Measurements from ENCODE around the gene EFCAB12.
A peak's percentile ranks its signal among the peaks of the same experiment; 100 is the strongest.
"Not testable (repeated sequence)": the region's sequence is repeated elsewhere in the genome, so short reads cannot be mapped to it uniquely, and the experiment has no call there.

The EFCAB12 gene

DNA sequence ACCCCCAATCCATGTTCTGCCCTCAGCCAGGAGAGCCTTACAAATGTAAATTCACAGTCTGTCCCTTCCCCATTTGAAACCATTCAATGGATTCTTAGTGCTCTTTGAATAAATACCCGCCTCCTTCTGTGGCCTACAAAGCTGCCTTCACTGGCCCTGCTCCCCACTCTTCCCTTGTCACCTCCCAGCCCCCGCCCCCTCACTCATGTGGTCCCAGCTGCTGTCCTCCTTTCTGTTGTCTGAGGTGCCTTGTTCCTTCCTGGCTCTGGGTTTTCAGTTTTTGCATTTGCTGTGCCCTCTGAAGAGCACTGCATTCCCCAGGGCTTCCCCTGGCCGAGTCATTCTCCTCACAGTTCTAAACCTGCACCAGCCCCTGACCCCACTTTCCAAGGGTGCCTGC lies 3.2 kb downstream of the EFCAB12 start:
- DNase-seq (ENCODE audit: low read depth, low spot score), result peak; percentile 28
- H3K4me3 ChIP-seq (ENCODE audit: low read length), result no peak overlapping the region

DNA sequence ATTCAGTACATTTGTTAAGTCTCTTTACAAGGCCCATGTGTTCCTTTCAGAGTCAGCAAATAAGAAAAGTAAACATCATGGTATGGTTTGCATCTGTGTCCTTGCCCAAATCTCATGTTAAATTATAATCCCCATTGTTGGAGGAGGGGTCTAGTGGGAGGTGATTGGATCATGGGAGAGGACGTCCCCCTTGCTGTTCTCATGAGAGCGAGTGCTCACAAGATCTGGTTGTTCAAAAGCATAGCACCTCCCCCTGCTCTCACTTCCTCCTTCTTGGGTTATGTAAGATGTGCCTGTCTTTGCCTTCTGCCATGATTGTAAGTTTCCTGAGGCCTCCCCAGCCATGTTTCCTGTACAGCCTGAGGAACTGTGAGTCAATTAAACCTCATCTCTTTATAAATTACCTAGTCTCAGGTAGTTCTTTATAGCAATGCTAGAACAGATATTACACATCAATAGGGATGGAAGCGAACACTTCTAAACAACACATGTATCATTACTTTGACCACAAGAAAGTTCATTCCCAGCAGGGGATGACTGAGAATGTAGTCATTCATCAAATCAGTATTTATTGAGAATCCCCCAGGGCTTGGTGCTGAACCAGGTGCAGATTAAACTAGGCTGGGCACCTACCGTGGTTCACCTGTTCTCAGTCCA lies 4.1 kb downstream of the EFCAB12 start:
- no peak overlapping the region for H3K4me3 ChIP-seq (ENCODE audit: low read length)
- DNase-seq (ENCODE audit: low read depth, low spot score), result peak; percentile 51

- H3K4me3 ChIP-seq (ENCODE audit: low read length), result no peak overlapping the region
- DNase-seq (ENCODE audit: low read depth, low spot score), result no peak
Measured at GRCh38 chr3:129422897-129423296, 5.5 kb downstream of the EFCAB12 start.

GRCh38 chr3:129421988-129422745 lies 6.3 kb downstream of the EFCAB12 start:
- no peak for DNase-seq (ENCODE audit: low read depth, low spot score)

DNA sequence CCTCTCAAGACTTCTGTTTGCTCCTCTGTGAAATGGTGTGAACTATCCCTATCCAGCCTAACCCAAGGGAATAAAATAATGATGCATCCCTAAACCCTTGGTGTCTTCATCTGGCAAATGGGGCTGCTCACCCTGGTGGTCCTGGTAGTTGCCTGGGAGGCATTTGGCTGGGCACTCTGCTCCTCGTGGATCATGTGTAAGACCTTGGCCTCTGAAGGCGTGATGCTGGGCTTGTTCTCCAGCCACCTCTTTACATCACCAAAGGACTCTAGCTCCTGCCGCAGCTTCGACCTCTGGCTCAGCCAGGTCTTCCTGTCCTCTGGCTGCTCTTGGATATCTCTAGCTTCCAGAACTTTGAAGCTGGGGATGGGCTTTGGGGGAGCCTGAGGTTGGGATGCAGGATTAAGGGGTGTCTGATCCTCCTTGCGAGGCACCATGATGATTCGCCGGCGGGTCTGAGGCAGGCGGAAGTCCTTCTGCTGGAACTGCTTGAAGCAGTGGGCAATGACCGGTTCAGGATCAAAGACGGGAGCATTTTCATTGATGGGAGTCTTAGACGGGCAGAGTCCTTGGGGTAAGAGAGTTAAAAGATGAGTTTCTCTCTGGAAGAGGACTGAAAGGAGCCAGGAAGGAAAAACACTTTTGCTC lies 7.1 kb downstream of the EFCAB12 start:
- H3K4me3 ChIP-seq (ENCODE audit: low read length), result no peak overlapping the region
- DNase-seq (ENCODE audit: low read depth, low spot score), result no peak

More at GRCh38 chr3:129421988-129422745, 6.3 kb downstream of the EFCAB12 start:
- no peak overlapping the region for H3K4me3 ChIP-seq (ENCODE audit: low read length)

- DNase-seq (ENCODE audit: low read depth, low spot score), result no peak
- H3K4me3 ChIP-seq (ENCODE audit: low read length), result no peak overlapping the region
Measured at GRCh38 chr3:129419476-129419875, 9.0 kb downstream of the EFCAB12 start.

GRCh38 chr3:129418041-129418973 lies 10.1 kb downstream of the EFCAB12 start:
- no peak overlapping the region for H3K4me3 ChIP-seq (ENCODE audit: low read length)
- no peak for DNase-seq (ENCODE audit: low read depth, low spot score)

DNA sequence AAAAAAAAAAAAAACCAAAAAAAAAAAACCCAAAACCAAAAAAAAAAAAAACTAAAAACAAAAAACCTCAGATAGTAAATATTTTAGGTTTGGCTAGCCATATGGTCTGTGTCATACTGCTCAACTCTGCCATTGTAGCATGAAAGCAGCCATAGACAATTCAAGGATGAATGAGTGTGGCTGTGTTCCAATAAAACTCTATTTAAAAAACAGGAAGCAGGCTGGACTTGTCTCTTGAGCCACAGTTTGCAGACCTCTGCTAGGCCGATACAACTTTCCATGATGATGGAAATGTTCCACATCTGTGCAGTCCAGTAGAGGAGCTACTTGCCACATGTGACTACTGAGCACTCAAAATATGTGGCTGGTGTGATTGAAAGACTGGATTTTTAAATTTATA lies 11.1 kb downstream of the EFCAB12 start:
- H3K4me3 ChIP-seq (ENCODE audit: low read length), result no peak overlapping the region
- DNase-seq (ENCODE audit: low read depth, low spot score), result no peak

- H3K4me3 ChIP-seq (ENCODE audit: low read length), result no peak overlapping the region
Measured at GRCh38 chr3:129416415-129416814, 12.0 kb downstream of the EFCAB12 start.

DNA sequence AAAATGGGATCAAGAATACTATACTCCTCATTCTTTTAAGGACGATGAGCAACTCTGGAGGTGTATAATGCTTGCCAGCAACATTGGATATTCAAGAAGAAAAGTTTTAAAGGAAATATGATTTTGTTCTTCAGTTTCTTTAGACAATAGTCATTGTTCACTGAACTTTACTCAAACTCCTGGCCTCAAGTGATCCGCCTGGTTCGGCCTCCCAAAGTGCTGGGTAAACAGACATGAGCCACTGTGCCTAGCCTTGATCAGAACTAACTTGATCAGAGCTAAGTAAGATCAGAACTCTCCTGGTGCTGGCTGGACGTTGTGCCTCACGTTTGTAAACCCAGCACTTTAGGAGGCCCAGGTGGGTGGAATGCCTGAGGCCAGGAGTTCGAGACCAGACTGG lies 12.6 kb downstream of the EFCAB12 start:
- DNase-seq (ENCODE audit: low read depth, low spot score), result no peak
- H3K4me3 ChIP-seq (ENCODE audit: low read length), result no peak overlapping the region

More at GRCh38 chr3:129416415-129416814, 12.0 kb downstream of the EFCAB12 start:
- DNase-seq (ENCODE audit: low read depth, low spot score), result no peak

GRCh38 chr3:129415378-129415777 lies 13.1 kb downstream of the EFCAB12 start:
- H3K4me3 ChIP-seq (ENCODE audit: low read length), result no peak overlapping the region
- no peak for DNase-seq (ENCODE audit: low read depth, low spot score)

DNA sequence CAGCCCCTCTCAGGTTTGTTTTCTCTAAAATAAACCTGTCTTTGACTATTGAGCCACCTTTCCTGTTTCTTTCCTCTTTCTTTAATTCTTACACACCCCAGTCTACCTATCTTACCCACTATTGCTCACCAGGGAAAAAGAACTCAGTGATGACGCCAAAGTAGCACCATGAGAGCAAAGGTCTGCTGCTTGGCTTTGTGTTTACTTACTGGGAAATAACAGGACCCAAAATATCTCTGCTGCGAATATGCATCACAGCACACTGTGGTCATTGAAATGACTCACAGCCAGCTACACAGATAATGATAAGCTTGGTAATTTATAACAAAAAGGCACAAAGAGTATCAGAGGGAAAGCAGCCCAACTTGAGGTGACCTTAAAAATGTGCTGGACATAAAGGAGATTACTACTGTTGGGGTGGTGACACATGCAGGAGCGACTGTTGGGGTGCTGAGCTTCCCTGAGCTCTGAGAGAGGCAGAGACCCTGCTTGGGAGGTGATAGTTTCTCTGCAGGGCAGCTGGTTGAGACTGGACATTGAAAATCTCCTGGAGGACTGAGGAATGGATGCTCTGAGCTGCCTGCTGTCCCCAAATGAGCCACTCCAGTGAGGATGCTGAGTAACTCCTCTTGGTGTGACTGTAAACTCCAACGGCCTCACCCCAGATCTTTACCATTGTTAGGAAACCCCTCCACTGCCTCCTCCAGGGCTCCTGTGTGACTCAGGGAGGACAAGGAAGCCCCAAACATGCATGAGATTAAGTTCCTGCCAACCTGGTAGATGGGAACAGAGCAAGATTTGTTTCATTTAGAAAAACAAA lies 14.5 kb downstream of the EFCAB12 start:
- DNase-seq (ENCODE audit: low read depth, low spot score), result no peak
- H3K4me3 ChIP-seq (ENCODE audit: low read length), result no peak overlapping the region

DNA sequence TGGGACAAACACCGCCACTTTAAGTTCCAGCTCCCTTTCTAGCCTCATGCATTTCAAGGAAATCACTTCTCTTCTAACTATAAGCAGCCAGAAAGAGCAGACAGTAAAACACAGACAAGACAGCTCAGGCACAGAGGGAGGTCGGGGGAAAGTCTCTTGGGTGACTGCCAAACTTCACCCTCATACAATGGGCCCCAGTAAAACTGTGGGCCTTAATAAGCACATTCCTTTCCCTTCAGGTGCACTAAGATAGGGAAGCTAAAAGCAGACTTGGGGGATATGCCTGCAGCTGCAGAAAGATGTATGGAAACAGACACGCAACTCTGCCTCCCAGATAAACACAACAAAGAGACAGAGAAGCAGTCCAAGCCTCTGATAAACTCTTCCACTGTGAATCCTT lies 15.2 kb downstream of the EFCAB12 start:
- H3K4me3 ChIP-seq (ENCODE audit: low read length); DNase-seq (ENCODE audit: low read depth, low spot score): not testable (repeated sequence)

- no peak overlapping the region for H3K4me3 ChIP-seq (ENCODE audit: low read length)
- DNase-seq (ENCODE audit: low read depth, low spot score), result no peak
Measured at GRCh38 chr3:129412542-129413198, 15.8 kb downstream of the EFCAB12 start.

DNA sequence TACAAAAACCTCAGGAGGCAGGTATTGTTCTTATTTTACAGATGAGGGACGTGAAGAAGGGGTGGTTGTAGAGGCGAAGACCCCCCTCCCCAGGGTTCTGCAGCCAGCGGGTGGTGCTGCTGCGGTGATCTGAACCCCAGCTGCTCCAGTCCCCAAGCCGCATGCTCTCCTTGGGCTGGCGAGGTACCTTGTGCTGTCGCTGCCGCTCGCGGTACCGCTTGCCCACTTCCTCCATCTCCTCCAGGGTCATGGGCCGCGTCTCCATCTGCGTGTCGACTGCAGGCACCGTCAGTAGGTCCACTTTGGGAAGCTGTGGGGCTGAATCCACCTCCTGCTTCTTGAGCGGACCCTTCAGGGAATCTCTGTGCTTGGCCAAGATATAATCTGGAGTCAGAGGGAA lies 17.5 kb downstream of the EFCAB12 start:
- no peak for DNase-seq (ENCODE audit: low read depth, low spot score)
- no peak overlapping the region for H3K4me3 ChIP-seq (ENCODE audit: low read length)

DNA sequence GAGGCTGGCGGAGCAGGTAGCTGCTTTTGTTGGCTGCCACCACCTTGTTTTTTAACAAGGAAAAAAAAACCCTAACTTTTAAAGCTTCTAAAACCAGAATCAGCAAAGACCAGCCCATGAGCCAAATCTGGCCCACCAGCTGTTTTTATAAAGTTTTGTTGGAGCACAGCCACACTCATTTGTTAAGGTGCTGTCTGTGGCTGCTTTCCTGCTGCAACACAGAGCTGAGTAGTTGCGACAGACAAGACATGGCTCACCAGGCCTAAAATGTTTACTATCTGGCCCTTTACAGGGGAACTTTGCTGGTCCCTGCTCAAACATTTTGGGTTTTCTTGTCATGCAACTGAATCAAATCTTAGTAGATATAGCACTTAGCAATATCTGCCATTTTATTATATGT lies 18.9 kb downstream of the EFCAB12 start:
- no peak overlapping the region for H3K4me3 ChIP-seq (ENCODE audit: low read length)
- DNase-seq (ENCODE audit: low read depth, low spot score), result no peak

DNA sequence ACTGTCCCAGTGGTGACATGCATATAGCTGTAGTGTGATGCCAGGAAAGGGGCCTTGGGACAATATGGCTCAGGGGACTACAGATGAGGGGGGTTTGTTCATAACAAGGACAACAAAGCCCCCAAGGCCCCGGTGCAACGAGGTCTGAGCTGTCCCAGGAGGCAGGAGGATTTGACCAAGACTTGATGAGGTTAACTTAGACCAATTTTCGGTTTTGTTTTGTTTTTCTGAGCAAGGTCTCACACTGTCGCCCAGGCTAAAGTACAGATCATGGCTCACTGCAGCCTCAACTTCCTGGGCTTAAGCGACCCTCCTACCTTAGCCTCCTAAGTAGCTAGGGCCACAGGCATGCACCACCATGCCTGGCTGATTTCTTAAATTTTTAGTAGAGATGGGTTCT lies 23.8 kb downstream of the EFCAB12 start:
- DNase-seq (ENCODE audit: low read depth, low spot score), result no peak
- no peak overlapping the region for H3K4me3 ChIP-seq (ENCODE audit: low read length)

GRCh38 chr3:129404130-129404529 lies 24.3 kb downstream of the EFCAB12 start:
- no peak for DNase-seq (ENCODE audit: low read depth, low spot score)

More at GRCh38 chr3:129404130-129404529, 24.3 kb downstream of the EFCAB12 start:
- no peak overlapping the region for H3K4me3 ChIP-seq (ENCODE audit: low read length)
